ENCODE data around the gene MLLT6.

The MLLT6 gene

DNA sequence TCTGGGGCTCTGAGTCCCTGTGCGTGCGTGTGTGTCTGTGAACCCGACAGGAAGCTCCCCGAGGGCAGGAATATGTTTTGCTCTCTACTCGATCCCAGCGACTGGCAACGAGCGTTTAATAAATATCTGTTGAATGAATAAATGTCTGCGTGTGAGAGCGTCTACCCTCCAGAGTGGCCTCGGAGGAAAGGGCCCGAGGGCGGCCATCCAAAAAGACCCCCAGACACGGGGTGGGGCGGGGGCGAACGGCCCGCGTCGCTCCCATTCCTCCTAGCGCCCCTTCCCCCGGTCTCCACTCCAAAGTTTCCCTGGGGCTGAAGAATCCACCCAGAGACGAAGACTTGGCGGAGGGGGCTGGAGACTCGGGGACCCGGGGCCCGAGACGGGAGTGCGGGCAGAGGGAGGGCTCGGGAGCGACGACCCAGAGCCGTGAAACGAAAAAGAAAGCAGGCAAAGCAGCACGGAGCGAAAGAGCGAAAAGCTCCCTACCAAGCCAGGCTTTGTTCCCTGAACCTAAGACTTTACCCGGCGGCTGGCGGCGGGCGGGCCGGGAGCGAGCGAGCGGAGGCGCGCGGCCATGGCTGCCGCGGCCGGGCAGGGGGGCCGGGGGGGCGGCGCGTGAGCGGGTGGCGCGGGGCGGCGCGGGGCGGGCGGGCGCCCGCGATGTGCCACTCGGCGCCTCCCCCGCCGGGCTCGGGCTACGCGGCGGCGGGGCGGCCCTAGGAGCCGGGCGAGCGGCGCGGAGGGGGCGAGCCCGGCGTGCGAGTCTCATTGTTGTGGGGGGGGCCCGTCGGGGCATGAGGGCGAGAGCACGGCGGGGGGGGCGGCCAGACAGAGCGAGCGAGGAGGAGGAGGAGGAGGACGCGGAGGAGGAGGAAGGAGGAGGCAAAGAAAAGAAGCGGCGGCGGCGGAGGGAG is at the start of gene MLLT6:
MLLT6 (plus strand) TSS at position 668 of the 917 bp plus-strand sequence. CDS start 360 bp downstream, outside the sequence.
- in situ Hi-C loops (cut with HindIII; ENCODE audit: low sequenced_read_pairs), result no loop called here

DNA sequence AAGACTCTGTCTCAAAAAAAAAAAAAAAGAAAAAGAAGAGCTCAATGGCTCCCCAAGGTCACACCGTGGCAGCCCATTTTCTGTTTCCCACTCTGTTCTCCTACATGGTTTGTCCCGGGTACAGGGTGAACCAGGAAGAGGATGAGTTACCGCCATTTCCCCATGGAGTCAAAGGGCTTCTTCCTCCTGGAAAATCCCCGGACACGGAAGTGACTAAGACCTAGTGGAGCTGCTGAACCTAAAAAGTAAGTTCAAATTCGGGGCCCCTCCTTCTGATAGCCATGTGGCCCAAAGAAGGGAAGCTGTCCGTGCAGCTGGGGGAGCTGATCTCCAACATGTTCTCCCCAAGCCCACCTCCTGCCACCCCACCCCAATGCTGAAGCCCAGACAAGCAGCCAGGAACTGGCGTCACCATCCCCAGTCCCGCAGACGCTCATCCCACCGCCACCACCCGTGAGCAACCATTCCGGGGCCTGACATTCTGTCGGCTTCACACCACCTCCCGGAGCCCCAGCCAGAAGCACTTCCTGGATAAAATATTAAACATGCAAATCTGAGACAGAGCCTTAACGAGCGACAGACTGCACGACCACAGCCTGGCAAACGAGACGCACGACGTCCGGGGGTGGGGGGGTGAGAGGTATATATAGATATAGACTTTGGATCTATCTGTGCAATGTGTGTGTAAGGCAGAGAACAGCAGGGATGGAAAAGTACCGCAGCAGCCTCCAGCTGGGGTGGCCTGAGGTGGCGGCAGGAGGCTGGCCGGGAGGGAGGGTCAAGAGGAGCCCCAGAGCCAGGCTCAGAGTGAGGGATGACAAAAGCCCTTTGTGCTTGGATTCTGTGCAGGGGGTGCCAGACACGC is 47.9 kb upstream of the MLLT6 start:
- in situ Hi-C loops (cut with HindIII; ENCODE audit: low sequenced_read_pairs), result no loop called here

- in situ Hi-C loops (cut with HindIII; ENCODE audit: low sequenced_read_pairs), result no loop called here
Measured at GRCh38 chr17:38657824-38658740, 47.0 kb upstream of the MLLT6 start.

GRCh38 chr17:38658741-38659345 is 46.2 kb upstream of the MLLT6 start:
- in situ Hi-C loops (cut with HindIII; ENCODE audit: low sequenced_read_pairs), result no loop called here

- in situ Hi-C loops (cut with HindIII; ENCODE audit: low sequenced_read_pairs), result no loop called here
Measured at GRCh38 chr17:38659415-38659814, 45.7 kb upstream of the MLLT6 start.

DNA sequence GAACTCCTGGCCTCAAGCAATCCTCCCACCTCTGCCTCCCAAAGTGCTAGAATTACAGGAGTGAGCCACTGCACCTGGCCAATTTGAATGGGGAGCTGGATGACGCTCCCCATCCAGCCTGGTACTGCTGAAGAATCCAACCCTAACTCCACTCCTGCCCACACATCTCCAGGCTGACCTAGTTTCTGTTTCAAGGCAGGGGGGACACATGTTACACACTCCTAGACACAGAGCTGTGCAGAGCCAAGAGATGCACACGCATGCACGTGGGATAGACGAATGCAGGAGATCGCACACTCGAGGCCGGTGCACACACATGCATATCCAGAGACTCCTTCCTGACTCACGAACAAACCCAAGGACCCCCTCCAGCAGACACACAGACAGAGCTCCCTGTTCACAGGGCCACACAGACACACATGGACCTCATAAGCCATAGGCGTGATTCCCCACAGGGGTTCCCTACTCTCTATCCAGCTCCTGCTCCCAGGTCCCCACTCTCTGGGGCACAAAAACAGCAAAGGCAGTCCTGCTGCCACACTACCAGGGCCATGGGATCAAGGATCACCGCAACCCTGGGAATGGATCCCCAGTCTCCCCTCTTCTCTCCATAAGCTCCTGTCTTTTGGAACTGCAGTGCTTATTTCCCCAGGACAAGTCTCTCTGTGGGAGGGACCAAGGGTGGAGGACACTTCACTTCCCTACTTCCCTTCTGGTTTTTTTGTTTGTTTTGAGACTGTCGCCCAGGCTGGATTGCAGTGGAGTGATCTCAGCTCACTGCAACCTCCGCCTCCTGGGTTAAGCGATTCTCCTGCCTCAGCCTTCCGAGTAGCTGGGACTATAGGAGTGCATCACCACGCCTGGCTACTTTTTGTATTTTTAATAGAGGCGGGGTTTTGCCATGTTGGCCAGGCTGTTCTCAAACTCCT is 44.7 kb upstream of the MLLT6 start:
- in situ Hi-C loops (cut with HindIII; ENCODE audit: low sequenced_read_pairs), result no loop called here

DNA sequence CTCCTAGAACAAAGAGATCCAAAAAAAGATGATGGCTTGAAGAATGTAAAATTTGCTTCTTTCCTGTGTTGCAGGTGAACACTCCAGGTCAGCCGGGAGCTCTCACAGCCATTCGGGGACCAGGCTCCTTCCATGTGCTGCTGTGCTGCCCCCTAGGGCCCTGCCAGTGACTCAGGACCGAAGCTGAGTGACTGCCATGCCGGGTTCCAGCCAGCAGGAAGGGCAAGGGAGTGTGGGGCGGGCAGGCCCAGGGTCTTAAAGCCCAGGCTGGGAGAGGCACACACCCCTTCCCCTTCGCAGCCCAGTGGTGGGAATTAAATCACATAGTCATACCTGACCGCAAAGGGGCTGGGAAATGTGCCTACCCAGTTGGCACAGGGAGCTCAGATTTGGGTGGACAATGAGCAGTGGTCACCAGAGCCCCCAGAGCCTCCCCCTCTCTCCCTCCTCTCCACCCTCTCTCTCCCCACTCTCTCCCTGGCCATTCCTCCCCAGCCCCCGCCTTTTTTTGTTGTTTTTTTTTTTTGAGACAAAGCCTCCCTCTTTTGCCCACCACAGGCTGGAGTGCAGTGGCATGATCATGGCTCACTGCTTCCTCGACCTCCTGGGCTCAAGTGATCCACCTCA is 41.8 kb upstream of the MLLT6 start:
- in situ Hi-C loops (cut with HindIII; ENCODE audit: low sequenced_read_pairs), result no loop called here

- in situ Hi-C loops (cut with HindIII; ENCODE audit: low sequenced_read_pairs), result no loop called here
Measured at GRCh38 chr17:38663964-38664644, 41.0 kb upstream of the MLLT6 start.

GRCh38 chr17:38667099-38667786 is 37.8 kb upstream of the MLLT6 start:
- in situ Hi-C loops (cut with HindIII; ENCODE audit: low sequenced_read_pairs), result no loop called here

- in situ Hi-C loops (cut with HindIII; ENCODE audit: low sequenced_read_pairs), result no loop called here
Measured at GRCh38 chr17:38667787-38668122, 37.3 kb upstream of the MLLT6 start.

- in situ Hi-C loops (cut with HindIII; ENCODE audit: low sequenced_read_pairs), result no loop called here
Measured at GRCh38 chr17:38669520-38669919, 35.6 kb upstream of the MLLT6 start.

- in situ Hi-C loops (cut with HindIII; ENCODE audit: low sequenced_read_pairs), result no loop called here
Measured at GRCh38 chr17:38671939-38672720, 32.9 kb upstream of the MLLT6 start.

DNA sequence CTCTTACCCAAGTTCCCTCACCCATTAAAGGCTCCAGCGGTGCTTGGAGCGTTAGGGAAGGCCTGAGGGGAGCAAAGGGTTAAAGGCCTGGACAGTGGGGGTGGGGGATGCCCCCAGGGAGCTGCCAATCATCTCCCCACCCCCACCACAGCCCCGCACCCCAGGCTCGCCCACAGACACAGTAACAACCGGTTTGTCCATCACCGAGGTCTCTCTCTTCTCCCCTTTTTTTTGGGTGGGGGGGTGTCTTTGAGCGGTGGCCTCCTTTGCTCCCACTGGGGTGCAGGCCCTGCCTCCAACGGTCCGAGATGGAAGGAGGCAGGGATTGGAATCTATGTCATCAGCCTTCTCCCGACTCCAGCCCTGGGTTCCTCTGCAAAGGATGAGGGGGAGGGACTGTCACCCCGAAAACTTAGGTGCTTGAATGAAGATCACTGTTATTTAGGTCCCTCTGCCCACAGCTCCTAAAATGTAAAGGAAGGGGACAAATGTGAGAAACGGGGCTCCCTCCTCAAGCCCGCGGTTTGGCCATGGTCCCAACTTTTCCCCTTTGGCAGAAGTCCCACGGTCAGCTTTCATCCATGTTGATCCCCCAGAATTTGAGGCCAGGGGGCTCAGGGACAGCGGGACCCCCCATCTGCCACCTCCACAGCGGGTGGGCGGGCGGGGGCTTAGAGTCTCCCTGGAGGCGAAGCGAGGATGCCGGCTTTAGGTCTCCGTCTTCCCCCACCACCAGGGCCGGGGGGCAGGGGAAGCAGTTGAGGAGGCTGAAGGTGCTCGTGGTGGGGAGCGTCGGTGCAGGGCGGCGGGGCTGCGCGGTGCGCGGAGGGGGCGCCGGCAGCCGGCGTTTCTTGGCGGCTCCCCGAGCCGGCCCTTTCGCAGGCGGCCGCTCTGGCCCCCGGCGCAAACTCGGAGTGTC is 32.0 kb upstream of the MLLT6 start:
- in situ Hi-C loops (cut with HindIII; ENCODE audit: low sequenced_read_pairs), result no loop called here

- in situ Hi-C loops (cut with HindIII; ENCODE audit: low sequenced_read_pairs), result no loop called here
Measured at GRCh38 chr17:38673707-38674013, 31.4 kb upstream of the MLLT6 start.

GRCh38 chr17:38674014-38674748 is 30.9 kb upstream of the MLLT6 start:
- in situ Hi-C loops (cut with HindIII; ENCODE audit: low sequenced_read_pairs), result no loop called here

Measured in DLD1 (cell line).